Kasumi-1 (cell line): ENCODE measurements around the gene SMCP.

ENCODE experiments used
- DNase-seq, 2 experiments: peaks; one replicate each; lab custom pipeline; 2025; lab: John Stamatoyannopoulos, UW

The SMCP gene

GRCh38 chr1:152878042-152878441 lies at the start of gene SMCP:
TSS of gene SMCP (plus strand) at chr1:152878322. CDS start at chr1:152884423, 6,101 bp downstream.
- DNase-seq = no peak

- DNase-seq = no peak
These were observed 41.3 kb upstream of the SMCP start for GRCh38 chr1:152836870-152837269.

- DNase-seq = no peak
These were observed 35.6 kb upstream of the SMCP start, which contains the start of gene LCE6A for GRCh38 chr1:152842556-152842955. TSS of gene LCE6A (plus strand) at chr1:152842856. CDS start at chr1:152843521, 665 bp downstream.

- DNase-seq = no peak
These were observed 22.5 kb upstream of the SMCP start for GRCh38 chr1:152855661-152856060.

GRCh38 chr1:152858062-152858461 lies 20.1 kb upstream of the SMCP start:
- DNase-seq = no peak

- DNase-seq = no peak
These were observed 18.4 kb upstream of the SMCP start, which contains the start of gene LCE7A for GRCh38 chr1:152859696-152860095. TSS of gene LCE7A (plus strand) at chr1:152859996. CDS start at chr1:152860698, 702 bp downstream.

GRCh38 chr1:152860129-152860528 lies 18.0 kb upstream of the SMCP start:
- no peak for DNase-seq

- DNase-seq = no peak
These were observed 16.7 kb upstream of the SMCP start for GRCh38 chr1:152861374-152861773.

- no peak for DNase-seq
These were observed 13.7 kb upstream of the SMCP start for GRCh38 chr1:152864443-152864842.

GRCh38 chr1:152866321-152866720 lies 11.8 kb upstream of the SMCP start:
- no peak for DNase-seq

- DNase-seq = peak; percentile 49 to 75
These were observed 8.2 kb upstream of the SMCP start for GRCh38 chr1:152869808-152870419.

GRCh38 chr1:152870831-152871730 lies 7.0 kb upstream of the SMCP start:
- DNase-seq = no peak

- no peak for DNase-seq
These were observed 6.4 kb upstream of the SMCP start for GRCh38 chr1:152871731-152872126.

- no peak for DNase-seq
These were observed 4.6 kb upstream of the SMCP start for GRCh38 chr1:152873495-152873894.

- no peak for DNase-seq
These were observed 1.3 kb upstream of the SMCP start for GRCh38 chr1:152876827-152877226.

- DNase-seq = no peak
These were observed 1.6 kb downstream of the SMCP start for GRCh38 chr1:152879559-152880198.

GRCh38 chr1:152880316-152880715 lies 2.2 kb downstream of the SMCP start:
- no peak for DNase-seq

GRCh38 chr1:152880907-152881306 lies 2.8 kb downstream of the SMCP start:
- DNase-seq = no peak

- DNase-seq = no peak
These were observed 6.0 kb downstream of the SMCP start for GRCh38 chr1:152884085-152884484.

- no peak for DNase-seq
These were observed 6.4 kb downstream of the SMCP start for GRCh38 chr1:152884506-152884905.

GRCh38 chr1:152884966-152885624 lies 7.0 kb downstream of the SMCP start:
- no peak for DNase-seq

GRCh38 chr1:152886085-152886484 lies 8.0 kb downstream of the SMCP start:
- no peak for DNase-seq
